Measurements from ENCODE around the gene SMNDC1.
"Not testable (repeated sequence)": the region's sequence is repeated elsewhere in the genome, so short reads cannot be mapped to it uniquely, and the experiment has no call there.

Gene SMNDC1

DNA sequence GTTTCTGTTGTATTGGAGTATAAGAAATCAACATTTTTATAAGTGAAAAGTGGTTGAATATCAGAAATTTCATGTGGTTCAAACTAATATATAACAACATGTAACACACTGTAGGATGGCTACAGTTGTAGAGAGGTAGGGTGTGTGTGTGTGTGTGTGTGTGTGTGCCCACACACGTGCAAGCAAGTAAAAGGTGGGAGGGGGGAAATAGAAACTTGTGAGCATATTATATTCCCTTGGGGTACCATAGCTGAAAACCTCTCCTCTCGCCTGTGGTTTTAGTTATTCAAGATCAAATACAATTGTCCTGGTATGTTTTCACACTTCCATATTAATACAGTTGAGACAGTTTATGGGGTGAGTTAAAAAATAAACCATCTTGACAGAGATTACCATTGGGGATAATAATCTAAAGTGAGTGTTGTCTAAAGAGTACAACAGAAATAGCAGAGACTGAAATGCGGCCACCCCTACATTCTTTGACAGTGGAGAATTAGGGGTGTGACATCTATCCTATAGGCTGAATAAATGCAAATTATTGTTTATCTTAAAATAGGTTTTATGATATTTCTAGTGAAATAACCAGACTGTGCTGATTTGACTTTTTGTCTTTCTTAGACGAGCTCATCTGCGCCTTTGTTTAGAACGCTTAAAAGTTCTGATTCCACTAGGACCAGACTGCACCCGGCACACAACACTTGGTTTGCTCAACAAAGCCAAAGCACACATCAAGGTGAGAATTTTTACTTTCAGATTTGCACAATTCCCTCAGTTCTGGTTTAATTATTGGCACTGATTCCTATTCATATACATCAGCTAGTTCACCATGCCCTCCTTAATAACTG is 25.9 kb downstream of the SMNDC1 start:
- DNase-seq, result no peak

DNA sequence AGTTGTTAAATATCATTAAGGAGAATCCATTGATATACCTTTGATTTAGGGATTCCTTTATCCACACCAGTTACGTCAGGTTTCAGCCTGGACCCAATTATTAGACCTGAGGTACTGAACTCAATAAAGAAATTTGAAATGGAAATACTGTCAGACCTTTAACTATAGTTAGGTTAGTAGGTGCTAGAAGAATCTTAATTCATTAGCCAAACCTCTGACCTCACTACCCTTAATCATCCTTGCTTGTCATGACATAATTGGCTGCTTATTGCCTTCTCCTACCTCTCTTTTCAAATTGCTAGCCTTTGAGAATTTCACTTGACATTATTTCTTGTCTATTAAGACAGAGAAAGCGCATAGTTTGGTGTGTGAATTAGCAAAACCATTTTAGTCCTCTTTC is 27.1 kb downstream of the SMNDC1 start:
- DNase-seq, result no peak

DNA sequence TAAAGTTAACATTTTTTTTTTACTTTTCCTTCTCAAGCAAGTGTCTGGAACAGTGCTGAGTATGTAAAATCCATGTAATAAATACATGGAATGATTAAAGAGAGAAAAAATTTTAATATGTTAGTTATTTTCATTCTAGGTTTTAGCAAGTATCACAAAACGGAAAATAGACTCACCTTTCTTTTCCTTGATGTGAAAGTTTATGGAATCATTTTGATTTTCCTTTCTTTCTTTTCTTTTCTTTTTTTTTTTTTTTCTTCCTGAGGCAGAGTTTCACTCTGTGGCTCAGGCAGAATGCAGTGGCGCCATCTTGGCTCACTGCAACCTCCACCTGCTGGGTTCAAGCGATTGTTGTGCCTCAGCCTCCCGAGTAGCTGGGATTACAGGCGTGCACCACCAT is 28.1 kb downstream of the SMNDC1 start:
- no peak for DNase-seq

DNA sequence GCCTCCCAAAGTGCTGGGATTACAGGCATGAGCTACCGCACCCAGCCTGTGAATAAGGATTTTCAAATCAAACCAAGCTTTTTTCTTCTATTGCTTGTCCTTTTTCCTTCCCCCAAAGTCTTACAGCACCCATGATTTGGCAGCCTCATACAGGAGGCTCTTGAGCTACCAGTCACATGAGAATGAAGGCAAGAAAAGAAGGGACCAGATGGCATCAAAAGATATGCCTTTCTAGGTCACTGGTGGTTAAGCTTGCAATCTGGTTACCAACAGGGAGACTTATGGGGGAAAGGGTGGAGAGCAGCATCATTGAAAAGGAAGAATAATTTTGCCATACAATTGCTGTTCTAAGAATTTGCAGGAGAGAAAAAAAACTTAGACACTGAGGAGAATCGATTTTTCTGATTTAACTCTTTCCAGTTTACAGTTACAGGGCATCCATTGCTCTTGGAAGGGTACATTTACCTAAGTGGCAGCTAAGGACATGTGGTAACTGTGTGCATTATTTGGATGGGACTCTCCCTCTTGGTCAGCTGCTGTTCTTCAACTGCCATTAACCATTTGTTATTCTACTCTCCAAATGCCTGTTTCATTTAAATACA is 29.5 kb downstream of the SMNDC1 start:
- DNase-seq, result no peak

DNA sequence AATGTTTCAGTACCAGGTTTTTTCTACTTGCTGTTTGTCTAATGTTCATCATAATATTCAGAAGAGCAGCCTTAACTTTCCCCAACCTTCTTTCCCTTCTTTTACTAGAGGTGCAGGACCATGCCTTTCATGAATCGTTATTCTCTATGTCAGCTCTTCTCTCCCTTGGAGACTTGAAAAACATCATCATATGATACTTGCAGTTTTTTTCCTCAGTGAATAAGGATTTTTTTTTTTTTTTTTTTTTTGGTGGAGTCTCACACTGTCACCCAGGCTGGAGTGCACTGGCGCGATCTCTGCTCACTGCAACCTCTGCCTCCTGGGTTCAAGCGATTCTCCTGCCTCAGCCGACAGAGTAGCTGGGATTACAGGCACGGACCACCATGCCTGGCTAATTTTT is 30.1 kb downstream of the SMNDC1 start:
- DNase-seq, result no peak

DNA sequence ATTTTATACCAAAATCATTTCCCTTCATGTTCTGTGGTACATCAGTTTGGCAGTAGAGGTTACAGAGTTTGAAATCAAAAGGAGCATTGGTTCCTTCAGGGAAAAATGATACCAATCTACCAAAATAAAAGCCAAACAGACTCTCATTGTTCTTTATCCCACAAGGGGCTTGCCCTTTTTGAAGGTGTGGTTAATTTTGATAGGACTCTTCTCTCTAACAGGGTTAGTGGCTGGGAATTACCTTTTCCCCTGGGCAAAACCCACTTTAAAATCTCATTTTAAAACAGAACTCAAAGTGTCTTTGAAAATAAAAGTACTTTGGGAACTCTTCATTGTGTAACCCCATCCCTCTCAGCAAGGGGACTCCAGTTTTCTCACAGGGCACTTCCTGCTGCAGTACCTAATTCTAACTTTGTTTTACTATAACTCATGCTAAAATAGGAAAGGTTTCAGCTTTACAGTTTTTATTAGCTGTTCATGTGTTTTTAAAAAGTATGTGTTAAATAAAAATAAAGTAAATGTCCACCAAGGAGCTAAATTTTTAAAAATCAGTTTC is 30.6 kb downstream of the SMNDC1 start:
- DNase-seq, result no peak

DNA sequence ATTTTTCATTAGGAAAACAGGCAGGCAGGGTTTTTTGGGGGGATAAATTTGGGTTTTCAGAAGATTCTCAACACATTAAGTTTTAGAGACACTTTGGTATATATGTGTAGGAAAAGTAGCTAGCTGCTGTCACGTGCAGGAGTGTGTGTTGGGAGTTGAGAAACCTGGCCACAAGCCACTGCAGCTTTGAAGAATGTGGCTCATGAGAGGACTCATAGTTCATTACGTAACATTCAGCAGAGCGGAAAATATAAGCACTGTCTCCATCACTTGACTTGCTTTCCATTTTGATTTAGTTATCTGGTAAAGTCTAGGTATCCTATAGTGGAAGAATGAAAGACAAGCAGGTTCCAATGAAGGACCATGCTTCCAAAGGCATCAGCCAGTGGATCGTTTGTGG is 31.2 kb downstream of the SMNDC1 start:
- DNase-seq, result no peak

DNA sequence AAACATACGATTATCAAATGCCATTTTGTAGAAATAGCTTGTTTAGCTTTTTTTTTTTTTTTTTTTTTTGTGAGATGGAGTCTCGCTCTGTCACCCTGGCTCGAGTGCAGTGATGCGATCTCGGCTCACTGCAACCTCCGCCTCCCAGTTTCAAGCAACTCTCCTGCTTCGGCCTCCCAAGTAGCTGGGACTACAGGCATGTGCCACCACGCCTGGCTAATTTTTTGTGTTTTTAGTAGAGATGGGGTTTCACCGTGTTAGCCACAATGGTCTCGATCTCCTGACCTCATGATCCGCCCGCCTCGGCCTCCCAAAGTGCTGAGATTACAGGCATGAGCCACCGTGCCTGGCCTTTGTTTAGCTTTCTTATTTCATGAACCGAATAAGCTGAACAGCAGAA is 31.7 kb downstream of the SMNDC1 start:
- not testable (repeated sequence) for DNase-seq

DNA sequence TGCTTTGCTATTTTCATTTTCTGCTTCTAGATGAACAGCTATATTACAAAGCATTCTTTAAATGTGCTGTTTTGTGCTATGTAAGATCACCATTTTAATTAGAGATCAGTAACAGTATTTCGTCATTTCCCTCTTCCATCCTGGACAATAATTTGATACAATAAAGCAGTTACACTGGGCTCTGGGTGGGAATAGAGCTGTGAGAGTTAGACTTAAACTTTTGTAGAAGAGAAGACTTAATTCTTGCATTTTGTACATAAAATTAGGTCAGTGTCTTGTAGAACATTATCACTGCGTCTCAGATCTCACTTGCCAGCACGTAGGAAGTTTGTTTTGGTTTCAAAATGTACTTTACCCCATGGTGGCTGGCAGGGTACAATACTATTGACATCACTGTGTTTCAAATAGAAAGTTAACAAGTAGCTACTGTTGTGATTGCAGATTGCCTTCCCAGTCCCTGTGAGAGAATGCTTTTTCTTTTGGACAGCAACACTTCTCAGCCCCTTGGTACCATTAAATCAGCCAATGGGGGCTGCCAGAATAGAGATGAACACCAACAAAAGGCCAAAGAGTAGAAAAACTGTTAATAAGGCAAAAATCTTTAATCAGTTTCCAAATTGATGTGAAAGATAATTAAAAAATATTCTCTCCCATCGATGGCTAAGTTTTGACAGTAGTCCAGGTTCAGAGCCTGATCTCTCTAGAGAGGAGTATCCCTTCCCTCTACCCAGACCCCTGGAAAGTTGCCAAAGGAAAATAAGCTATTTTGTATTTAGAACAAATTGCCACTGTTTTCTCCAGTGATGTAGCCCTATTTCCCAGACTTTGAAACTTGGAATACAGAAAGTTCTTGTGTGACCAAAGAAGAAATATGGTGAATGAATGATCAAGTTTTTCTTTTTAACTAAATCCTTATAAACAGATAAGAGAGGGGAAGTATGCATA is 35.1 kb downstream of the SMNDC1 start:
- no peak for DNase-seq

DNA sequence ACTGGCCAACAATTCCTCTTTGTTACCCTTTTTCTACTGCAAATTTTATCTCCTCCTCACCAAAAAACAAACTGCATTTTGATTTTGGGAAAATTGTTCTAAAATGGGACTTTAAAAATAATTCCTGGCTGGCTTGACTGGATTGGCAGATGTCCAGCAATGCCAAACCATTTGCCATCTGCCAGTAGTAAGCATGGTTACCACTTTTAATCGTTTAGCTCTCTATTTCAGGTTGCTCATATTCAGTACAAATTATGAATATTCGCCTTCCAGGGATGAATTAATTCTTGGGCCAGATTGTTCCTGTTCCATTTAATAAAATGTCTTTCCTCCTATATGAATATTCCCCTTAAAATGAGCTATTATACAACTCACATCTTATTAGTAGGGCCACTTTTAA is 35.7 kb downstream of the SMNDC1 start:
- no peak for DNase-seq

DNA sequence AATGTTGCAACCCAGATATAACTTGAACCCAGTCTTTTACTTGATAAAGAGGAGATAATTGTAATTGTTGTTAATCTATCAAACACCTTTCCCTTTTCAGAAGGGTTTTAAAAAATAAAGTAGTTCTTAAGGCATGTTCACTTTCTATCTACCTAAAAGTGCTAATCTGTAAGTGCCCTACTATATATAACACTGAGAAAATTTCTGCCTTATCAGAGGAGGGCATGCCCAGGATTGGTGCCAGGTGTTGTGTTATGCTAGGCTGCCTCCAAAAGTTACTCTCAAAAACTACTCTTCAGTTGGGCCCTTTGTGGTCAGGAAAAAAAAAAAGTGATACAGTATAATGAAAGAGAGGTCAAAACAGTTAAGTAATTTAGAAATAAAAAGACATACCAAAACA is 36.3 kb downstream of the SMNDC1 start:
- no peak for DNase-seq

DNA sequence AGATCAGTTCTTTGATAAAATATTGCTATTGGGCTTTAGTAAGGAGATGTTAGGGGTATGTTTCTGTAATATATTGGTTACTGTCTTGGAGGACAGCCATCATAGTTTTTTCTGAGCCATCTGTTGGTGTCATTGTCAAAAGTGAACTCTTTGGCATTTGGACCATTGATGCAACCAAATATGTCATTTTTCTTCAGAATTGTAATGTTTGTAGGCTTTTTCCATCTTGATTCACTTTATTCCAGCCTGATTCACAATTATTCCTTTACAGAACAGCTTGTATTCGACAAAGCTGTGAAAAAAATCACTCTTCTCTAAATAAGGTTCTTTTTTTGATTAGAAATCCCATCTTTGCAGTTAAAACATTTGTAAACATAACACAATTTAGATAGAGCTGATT is 37.4 kb downstream of the SMNDC1 start:
- no peak for DNase-seq

DNA sequence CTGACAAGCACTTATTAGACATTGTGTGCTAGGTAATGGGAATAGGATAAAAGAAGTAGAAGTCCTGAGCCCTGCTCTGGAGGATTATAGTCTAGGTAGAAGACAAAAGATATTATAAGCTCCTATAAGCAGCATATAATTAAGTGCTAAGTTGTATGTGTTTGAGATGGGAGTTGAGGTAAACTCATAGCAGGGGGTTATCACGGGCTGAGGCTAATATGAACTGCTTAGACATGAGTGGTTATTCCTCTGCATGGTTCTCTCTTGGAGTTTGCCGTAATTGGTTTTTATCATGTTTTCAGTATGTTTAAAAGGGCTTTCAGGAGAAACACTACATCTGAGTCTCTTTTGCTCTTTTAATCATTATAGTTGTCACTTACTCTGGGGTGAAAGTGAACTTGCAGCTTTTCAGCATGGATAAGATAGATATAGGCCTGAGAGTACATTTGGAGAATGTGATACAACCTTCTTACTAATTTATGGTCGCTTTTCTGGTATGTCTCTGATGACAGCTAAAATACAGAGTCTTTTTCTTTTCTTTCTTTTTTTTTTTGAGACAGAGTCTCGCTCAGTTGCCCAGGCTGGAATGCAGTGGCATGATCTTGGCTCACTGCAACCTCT is 39.0 kb downstream of the SMNDC1 start:
- no peak for DNase-seq

DNA sequence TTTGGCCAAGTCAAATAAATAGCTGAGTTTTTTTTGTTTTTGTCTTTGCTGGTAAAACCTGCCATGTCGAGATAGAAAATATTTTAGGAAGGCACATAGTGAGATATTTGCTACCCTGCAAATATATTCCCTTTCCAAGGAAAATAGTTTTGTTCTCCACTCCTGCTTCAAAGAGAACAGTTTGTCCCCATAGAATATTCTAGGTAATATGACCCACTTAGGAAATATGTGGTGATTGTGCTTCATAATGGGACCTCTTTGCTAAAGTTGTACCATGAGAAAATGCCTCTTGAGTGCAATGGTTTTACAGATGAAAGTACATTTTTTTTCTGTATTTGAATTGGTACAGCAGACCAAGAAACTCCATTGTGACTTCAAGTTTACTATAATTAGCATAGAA is 41.6 kb downstream of the SMNDC1 start:
- no peak for DNase-seq

DNA sequence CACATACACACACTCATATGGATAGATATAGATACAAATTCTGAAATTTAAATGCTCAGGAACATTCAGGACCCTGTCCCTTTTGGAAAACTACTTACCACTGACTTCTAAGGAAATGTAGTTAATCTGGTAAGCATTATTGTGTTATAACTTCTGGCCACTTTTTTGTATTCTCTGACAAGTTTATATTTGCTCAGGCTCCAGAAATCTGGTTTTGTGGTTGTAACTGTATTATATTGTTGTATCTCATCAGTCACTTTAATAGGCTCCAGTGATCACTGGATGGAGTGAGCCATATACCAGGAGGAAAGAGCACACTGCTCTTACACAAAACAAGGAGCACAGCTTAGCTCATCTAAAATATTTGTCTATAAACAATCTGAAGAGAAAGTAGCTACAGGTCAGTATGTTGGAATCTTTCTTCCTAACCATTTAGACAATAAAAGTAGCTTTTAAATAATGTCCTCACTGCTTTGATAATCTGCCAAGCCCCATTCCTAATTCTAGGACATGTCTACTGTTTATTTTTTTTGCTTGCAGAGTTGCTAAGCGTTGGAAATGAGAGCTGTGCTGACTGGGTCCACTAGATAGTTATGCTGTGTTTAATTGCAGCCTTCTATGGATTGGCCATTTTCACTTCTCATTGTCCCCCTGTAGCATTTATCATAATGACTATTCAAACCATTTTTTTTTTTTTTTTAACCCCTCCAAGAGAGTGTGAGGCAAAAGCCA is 43.8 kb downstream of the SMNDC1 start:
- no peak for DNase-seq

DNA sequence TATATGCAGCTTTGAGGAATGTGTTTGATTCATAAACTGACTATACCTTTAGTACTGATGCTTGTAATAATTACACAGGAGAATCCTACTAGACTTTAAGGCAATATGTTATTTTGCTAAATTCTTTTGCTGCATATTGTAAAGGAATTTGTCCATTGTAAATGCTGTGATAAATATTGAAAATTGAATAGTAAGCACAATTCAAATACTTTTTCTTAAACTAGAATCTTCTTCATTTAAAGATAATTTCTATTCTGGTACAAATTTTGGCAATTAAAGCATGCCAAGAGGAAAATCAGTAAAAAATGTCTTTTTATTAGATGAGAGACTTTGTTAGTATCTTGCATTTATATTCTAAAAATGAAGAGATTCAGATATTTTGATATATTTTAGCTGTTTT is 45.4 kb downstream of the SMNDC1 start:
- DNase-seq, result no peak

DNA sequence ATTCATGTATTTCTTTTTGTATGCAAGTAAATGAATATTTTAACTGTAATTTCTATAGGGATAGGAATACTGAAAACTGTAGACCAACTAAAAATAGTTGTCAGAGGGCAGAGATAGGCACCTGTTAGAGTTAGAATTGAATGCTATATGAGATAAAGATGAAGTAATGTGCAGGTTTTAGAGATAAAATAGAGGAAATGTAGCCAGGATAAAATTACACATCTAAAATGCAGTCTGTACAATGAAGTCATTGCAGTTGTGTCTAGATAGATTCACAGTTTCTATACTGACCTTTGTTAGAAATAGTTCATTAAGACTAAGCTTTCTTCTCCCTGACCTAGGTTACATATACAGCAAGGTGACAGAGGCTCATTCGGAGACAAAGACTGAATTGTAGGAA is 46.2 kb downstream of the SMNDC1 start:
- DNase-seq, result no peak

DNA sequence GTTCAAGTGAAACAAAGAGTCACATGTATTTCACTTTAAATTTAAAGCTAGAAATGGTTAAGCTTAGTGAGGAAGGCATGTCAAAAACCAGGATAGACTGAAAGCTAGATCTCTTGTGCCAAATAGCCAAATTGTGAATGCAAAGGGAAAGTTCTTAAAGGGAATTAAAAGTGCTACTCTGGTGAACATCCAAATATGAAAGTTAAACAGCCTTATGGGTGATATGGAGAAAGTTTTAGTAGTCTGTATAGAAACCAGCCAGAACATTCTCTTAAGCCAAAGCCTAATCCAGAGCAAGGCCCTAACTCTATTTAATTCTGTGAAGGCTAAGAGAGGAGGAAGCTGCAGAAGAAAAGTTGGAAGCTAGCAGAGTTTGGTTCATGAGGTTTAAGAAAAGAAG is 50.3 kb downstream of the SMNDC1 start:
- no peak for DNase-seq

DNA sequence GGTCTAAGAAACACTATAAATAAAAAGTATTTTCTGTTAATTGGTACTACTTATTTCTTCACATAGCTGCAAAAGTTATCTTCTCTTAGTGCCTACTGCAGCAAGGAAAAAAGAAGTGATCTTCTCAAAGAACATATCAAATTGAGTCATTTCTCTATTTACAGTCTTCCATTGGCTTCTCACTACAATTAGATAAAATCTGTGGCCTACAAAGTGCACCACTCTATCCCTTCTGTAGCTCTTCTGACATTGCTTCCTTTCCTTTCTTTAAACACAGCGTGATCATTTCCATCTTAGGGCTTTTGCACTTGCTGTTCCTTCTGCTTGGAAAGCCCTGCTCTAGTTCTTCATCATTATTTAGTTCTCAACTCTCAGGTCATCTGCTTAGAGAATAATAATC is 52.6 kb downstream of the SMNDC1 start:
- DNase-seq, result no peak

DNA sequence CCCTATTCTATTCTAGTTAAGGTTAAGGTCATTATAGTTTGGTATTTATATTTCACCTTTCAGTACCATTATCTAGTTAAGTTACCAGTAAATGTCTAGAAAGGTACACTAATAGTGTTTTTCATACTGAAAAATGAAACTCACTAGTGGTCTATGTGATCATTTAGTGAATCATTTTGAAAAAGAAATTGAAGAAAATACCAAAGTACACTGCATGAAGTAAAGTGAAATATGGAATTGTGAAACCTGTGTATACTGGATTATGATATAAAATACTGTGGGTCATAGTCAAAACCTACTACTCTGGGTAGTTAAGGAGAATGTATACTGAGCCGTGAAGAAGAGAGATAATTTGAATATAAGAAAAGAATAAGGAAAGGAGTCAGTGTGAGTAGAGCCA is 53.3 kb downstream of the SMNDC1 start:
- not testable (repeated sequence) for DNase-seq

DNA sequence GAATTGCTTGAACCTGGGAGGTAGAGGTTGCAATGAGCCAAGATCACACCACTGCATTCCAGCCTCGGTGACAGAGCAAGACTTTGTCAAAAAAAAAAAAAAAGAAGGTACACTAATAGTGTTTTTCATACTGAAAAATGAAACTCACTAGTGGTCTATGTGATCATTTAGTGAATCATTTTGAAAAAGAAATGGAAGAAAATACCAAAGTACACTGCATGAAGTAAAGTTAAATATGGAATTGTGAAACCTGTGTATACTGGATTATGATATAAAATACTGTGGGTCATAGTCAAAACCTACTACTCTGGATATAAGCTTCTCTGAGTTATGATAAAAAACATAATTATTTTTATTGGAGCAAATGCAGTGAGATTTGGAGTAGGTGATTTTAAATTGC is 55.2 kb downstream of the SMNDC1 start:
- DNase-seq, result not testable (repeated sequence)

DNA sequence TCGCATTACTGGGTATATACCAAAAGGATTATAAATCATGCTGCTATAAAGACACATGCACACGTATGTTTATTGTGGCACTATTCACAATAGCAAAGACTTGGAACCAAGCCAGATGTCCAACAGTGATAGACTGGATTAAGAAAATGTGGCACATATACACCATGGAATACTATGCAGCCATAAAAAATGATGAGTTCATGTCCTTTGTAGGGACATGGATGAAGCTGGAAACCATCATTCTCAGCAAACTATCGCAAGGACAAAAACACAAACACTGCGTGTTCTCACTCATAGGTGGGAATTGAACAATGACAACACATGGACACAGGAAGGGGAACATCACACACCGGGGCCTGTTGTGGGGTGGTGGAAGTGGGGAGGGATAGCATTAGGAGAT is 56.9 kb downstream of the SMNDC1 start:
- DNase-seq, result not testable (repeated sequence)
